GM18861 (cell line): ENCODE data around the gene SNCAIP.
"Not testable (repeated sequence)": the region's sequence is repeated elsewhere in the genome, so short reads cannot be mapped to it uniquely, and the experiment has no call there.

ENCODE experiments used
- ATAC-seq: cut with Tn5 transposase; IDR thresholded peaks from one replicate; pipeline ENCODE4 v1.9.1; 2021; ENCODE audit not compliant: unreplicated experiment

SNCAIP gene

GRCh38 chr5:122312591-122313406, 762 bp downstream of the SNCAIP start:
- no peak for ATAC-seq

GRCh38 chr5:122314036-122314435, 2.0 kb downstream of the SNCAIP start:
- ATAC-seq, result no peak

- no peak for ATAC-seq
Observed at GRCh38 chr5:122315521-122315920, 3.5 kb downstream of the SNCAIP start.

- ATAC-seq, result no peak
Observed at GRCh38 chr5:122316656-122317055, 4.6 kb downstream of the SNCAIP start.

GRCh38 chr5:122319897-122320296, 7.9 kb downstream of the SNCAIP start:
- ATAC-seq, result no peak

- no peak for ATAC-seq
Observed at GRCh38 chr5:122321921-122322320, 9.9 kb downstream of the SNCAIP start.

- ATAC-seq, result no peak
Observed at GRCh38 chr5:122322801-122323548, 10.9 kb downstream of the SNCAIP start.

- ATAC-seq, result no peak
Observed at GRCh38 chr5:122323738-122324137, 11.7 kb downstream of the SNCAIP start.

GRCh38 chr5:122327110-122327509, 15.1 kb downstream of the SNCAIP start:
- ATAC-seq, result no peak

GRCh38 chr5:122330881-122331280, 18.8 kb downstream of the SNCAIP start:
- no peak for ATAC-seq

GRCh38 chr5:122332599-122333555, 20.8 kb downstream of the SNCAIP start:
- ATAC-seq, result no peak

GRCh38 chr5:122333564-122333963, 21.5 kb downstream of the SNCAIP start:
- no peak for ATAC-seq

GRCh38 chr5:122339591-122339990, 27.6 kb downstream of the SNCAIP start:
- no peak for ATAC-seq

GRCh38 chr5:122341087-122341486, 29.1 kb downstream of the SNCAIP start:
- ATAC-seq, result no peak

GRCh38 chr5:122342256-122342655, 30.2 kb downstream of the SNCAIP start:
- ATAC-seq, result no peak

GRCh38 chr5:122346897-122347581, 35.0 kb downstream of the SNCAIP start:
- no peak for ATAC-seq

GRCh38 chr5:122350496-122350895, 38.5 kb downstream of the SNCAIP start:
- ATAC-seq, result no peak

GRCh38 chr5:122351416-122352157, 39.5 kb downstream of the SNCAIP start:
- no peak for ATAC-seq

GRCh38 chr5:122352331-122352730, 40.3 kb downstream of the SNCAIP start:
- no peak for ATAC-seq

- ATAC-seq, result not testable (repeated sequence)
Observed at GRCh38 chr5:122353361-122353760, 41.3 kb downstream of the SNCAIP start.
